Common myeloid progenitor, CD34-positive (primary cell): ENCODE data around the gene EPB41L4A.

ENCODE experiments used
- CTCF ChIA-PET: fragments of 350-600 bp; sonication (Branson Sonifier 250); formaldehyde crosslinking; loops from one replicate; lab custom pipeline; 2021; ENCODE audit warnings: antibody characterized with exemption; lab: Charles Lee
- POLR2A ChIA-PET: fragments of 350-600 bp; sonication (Branson Sonifier 250); formaldehyde crosslinking; loops from one replicate; lab custom pipeline; 2021; ENCODE audit warnings: antibody characterized with exemption; lab: Charles Lee
- DNase-seq, 3 donors: peaks; one replicate each; pipeline versions ENCODE4 v3.0.0 to v3.0.0-alpha.2; 2013
- H3K27ac ChIP-seq, 2 experiments: 1 replicate in 1 of 2; 2 replicates in 1 of 2; pipeline ENCODE4 v1.7.0; 2013; ENCODE audit warnings: inconsistent platforms in 2 of 2, low read length in 2 of 2, mild to moderate bottlenecking in 2 of 2, low read depth in 1 of 2, moderate library complexity in 1 of 2; ENCODE audit not compliant: severe bottlenecking in 2 of 2, insufficient read depth in 1 of 2, poor library complexity in 1 of 2
- H3K27me3 ChIP-seq, 5 experiments: replicated peaks in 2 of 5; 1 replicate in 3 of 5; 2 replicates in 2 of 5; pipeline versions ENCODE4 v1.6.1 to v1.7.0; 2013; ENCODE audit warnings: low read length in 4 of 5, mild to moderate bottlenecking in 2 of 5, moderate library complexity in 2 of 5, inconsistent platforms in 1 of 5; ENCODE audit not compliant: insufficient read depth in 5 of 5, control insufficient read depth in 4 of 5
- H3K36me3 ChIP-seq, 4 experiments: 1 replicate in 2 of 4; 2 replicates in 2 of 4; pipeline versions ENCODE4 v1.6.1 to v1.7.0; 2013; ENCODE audit warnings: low read length in 3 of 4, control low read depth in 1 of 4, mild to moderate bottlenecking in 1 of 4; ENCODE audit not compliant: control insufficient read depth in 4 of 4, insufficient read depth in 4 of 4
- H3K4me1 ChIP-seq, 4 experiments: 1 replicate in 3 of 4; 2 replicates in 1 of 4; pipeline versions ENCODE4 v1.6.1 to v1.7.1; 2013; ENCODE audit warnings: low read length in 3 of 4, mild to moderate bottlenecking in 3 of 4, control low read depth in 1 of 4, inconsistent platforms in 1 of 4, moderate library complexity in 1 of 4; ENCODE audit not compliant: control insufficient read depth in 4 of 4, insufficient read depth in 4 of 4; ENCODE audit errors: control extremely low read depth in 1 of 4
- H3K4me3 ChIP-seq, 7 experiments: 1 replicate in 4 of 7; 2 replicates in 3 of 7; pipeline versions ENCODE4 v1.5.1 to v1.7.0; 2013; ENCODE audit warnings: mild to moderate bottlenecking in 7 of 7, low read length in 6 of 7, moderate library complexity in 6 of 7, inconsistent platforms in 2 of 7, low read depth in 2 of 7, control low read depth in 1 of 7; ENCODE audit not compliant: insufficient read depth in 4 of 7, control insufficient read depth in 1 of 7; ENCODE audit errors: extremely low read depth in 1 of 7
- H3K9me3 ChIP-seq, 5 experiments: 1 replicate in 4 of 5; 2 replicates in 1 of 5; pipeline versions ENCODE4 v1.6.1 to v1.7.1; 2013; ENCODE audit warnings: low read length in 4 of 5, mild to moderate bottlenecking in 2 of 5, inconsistent platforms in 1 of 5, low read depth in 1 of 5, moderate library complexity in 1 of 5; ENCODE audit not compliant: control insufficient read depth in 4 of 5, insufficient read depth in 2 of 5; ENCODE audit errors: control extremely low read depth in 1 of 5
- WGBS: methylation state at CpG from one replicate; pipeline ENCODE4 v1.1.5; 2013; ENCODE audit not compliant: insufficient coverage; 5-methylcytosine and 5-hydroxymethylcytosine counted together

EPB41L4A gene

GRCh38 chr5:112195924-112196323, 223.2 kb downstream of the EPB41L4A start:
- no peaks in the 10 kb centered on the region for H3K9me3 ChIP-seq
- WGBS, result 94% methylated on average over 4 of the region's 4 CpGs
- ChIA-PET POLR2A (no interaction called here), CTCF (interaction anchor here (0.8 to 1.3 kb wide), 3 partner anchors 13 to 45 kb away, joined by 3 to 5 read pairs (median 3); no protein-coding TSS in a partner anchor)
- H3K27me3 ChIP-seq, result peaks cover 0 to 29% (median 14%) of the 10 kb centered on the region in 5 experiments
- no peaks in the 10 kb centered on the region for H3K36me3 ChIP-seq
- no peaks in the 10 kb centered on the region for H3K4me1 ChIP-seq
- no peak overlapping the region for H3K4me3 ChIP-seq
- H3K27ac ChIP-seq, result no peak overlapping the region
- DNase-seq, result no peak

GRCh38 chr5:112192866-112193265, 226.2 kb downstream of the EPB41L4A start:
- 100% methylated on average over 1 of the region's 3 CpGs for WGBS
- CTCF ChIA-PET, result no interaction called here
- no peak for DNase-seq

DNA sequence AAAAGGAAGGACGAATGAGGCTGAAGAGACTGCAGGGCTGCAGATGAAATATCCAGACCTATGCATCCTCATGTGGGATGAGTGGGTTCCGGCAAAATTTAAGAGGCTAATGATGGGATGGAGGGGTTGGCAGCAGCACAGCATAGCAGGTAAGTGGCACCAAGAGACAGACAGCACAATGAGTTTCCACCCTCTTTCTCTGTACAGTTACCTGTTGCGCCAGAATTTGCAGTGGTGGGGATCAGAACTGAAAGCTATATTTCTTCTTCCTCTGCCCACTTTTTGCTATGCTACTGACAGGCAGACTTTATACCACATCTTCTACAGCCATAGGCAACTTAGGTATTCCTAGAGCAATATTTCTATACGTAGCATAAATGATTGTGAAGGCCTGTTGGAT, 227.0 kb downstream of the EPB41L4A start:
- CTCF ChIA-PET, result no interaction called here
- DNase-seq, result no peak
- Histone ChIP-seq H3K27ac (no peak overlapping the region), H3K9me3 (no peaks in the 10 kb centered on the region), H3K4me1 (no peaks in the 10 kb centered on the region), H3K36me3 (no peaks in the 10 kb centered on the region), H3K4me3 (no peak overlapping the region), H3K27me3 (peaks cover 5 to 26% (median 16%) of the 10 kb centered on the region in 5 experiments)
- POLR2A ChIA-PET, result no interaction called here
- 95% methylated on average over 3 of the region's 4 CpGs for WGBS

More at GRCh38 chr5:112192866-112193265, 226.2 kb downstream of the EPB41L4A start:
- H3K4me1 ChIP-seq, result no peaks in the 10 kb centered on the region
- H3K27ac ChIP-seq, result no peak overlapping the region
- no peaks in the 10 kb centered on the region for H3K9me3 ChIP-seq
- peaks cover 5 to 31% (median 18%) of the 10 kb centered on the region in 5 experiments for H3K27me3 ChIP-seq
- no peaks in the 10 kb centered on the region for H3K36me3 ChIP-seq
- H3K4me3 ChIP-seq, result no peak overlapping the region
- POLR2A ChIA-PET, result no interaction called here

DNA sequence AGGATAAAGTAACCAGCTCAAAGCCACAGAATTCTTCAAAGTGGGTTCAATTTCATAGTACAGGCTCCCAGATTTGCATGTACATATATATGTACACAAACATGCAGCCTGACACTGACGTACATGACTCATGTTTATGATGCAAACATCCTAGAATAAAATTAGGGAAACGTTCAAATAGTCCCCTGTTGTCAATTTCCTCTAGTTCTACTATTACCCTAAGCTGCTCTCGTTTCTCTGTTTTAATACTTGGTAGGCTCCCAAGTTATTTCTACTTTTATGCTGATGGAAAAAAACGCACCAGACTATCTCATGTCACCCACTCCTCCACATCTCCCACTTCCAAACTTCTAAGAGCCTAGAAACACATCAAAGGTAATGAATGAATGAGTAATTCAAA, 229.7 kb downstream of the EPB41L4A start:
- POLR2A ChIA-PET, result no interaction called here
- DNase-seq, result no peak
- Histone ChIP-seq H3K9me3 (no peaks in the 10 kb centered on the region), H3K36me3 (no peaks in the 10 kb centered on the region), H3K27me3 (peaks cover 5 to 20% (median 13%) of the 10 kb centered on the region in 5 experiments), H3K27ac (no peak overlapping the region), H3K4me1 (no peaks in the 10 kb centered on the region), H3K4me3 (no peak overlapping the region)
- CTCF ChIA-PET, result interaction anchor here (1.1 to 1.4 kb wide), 2 partner anchors 10 to 14 kb away, joined by 3 to 5 read pairs; no protein-coding TSS in a partner anchor
- 76% methylated on average over 2 of the region's 4 CpGs for WGBS

DNA sequence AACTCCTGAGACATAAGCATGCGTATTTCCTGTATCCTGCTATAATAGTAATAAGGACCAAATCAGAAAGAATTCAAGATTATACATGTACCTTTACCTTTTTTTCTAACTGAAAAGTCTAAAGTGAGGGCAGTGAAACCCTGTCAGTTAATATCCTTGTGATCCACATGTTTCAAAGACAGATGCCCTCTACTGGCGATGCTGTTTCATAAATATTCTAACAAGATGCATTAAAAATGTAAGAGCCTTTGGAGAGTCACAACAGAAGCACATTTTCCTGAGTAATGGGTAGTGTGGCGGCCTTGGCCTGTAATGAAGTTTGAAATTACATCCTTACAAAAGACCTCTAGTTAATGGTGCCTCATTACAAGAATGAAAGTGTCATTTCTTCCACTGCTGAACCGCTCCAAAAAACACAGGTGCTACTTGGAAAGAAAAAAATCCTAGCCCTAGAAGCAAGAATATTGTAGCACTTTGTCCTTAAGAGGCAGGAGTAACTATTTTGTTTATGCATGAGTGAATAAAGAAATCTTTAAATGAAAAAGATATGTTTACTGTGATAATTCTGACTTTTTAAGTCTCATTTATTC, 232.6 kb downstream of the EPB41L4A start:
- CTCF ChIA-PET, result interaction anchor here (1.2 kb wide), 1 partner anchor 11 kb away, joined by 8 read pairs; no protein-coding TSS in a partner anchor
- Histone ChIP-seq H3K4me1 (no peaks in the 10 kb centered on the region), H3K27me3 (peaks cover 7 to 21% (median 9%) of the 10 kb centered on the region in 5 experiments), H3K27ac (no peak overlapping the region), H3K4me3 (no peak overlapping the region), H3K36me3 (no peaks in the 10 kb centered on the region), H3K9me3 (no peaks in the 10 kb centered on the region)
- WGBS, result 100% methylated on average over 2 of the region's 4 CpGs
- DNase-seq, result peak; percentile 46 to 72 (median 72)
- POLR2A ChIA-PET, result no interaction called here

DNA sequence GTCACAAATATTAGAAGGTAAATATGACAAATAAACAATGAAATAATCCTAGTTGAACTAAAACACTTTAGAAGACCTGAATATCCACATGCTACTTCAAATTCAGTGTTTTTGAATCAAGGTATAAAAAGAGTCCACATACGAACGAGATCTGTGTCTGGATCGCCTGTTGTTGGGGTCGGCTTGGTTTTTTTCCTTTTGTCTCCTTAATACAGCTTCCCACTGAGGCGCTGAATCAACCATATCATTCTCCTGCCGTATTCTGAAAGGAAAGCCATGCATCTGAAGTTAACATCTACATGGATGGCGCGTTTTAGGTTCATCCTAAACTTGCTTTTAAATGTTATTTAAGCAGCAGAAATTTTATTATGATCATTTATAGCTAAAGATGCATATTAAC, 235.2 kb downstream of the EPB41L4A start:
- POLR2A ChIA-PET, result no interaction called here
- H3K27me3 ChIP-seq, result peaks cover 7 to 17% (median 10%) of the 10 kb centered on the region in 5 experiments

GRCh38 chr5:112183103-112183711, 235.9 kb downstream of the EPB41L4A start:
- peak in 2 of 3 donors; percentile 10 to 20 for DNase-seq
- Histone ChIP-seq H3K9me3 (no peaks in the 10 kb centered on the region), H3K27me3 (peaks cover 4 to 11% (median 7%) of the 10 kb centered on the region in 5 experiments), H3K27ac (no peak overlapping the region), H3K4me1 (no peaks in the 10 kb centered on the region), H3K36me3 (no peaks in the 10 kb centered on the region), H3K4me3 (no peak overlapping the region)
- 84% methylated on average over 5 of the region's 8 CpGs for WGBS
- CTCF ChIA-PET, result interaction anchor here (0.9 to 1.4 kb wide), 2 partner anchors 13 to 16 kb away, joined by 3 read pairs; no protein-coding TSS in a partner anchor
- POLR2A ChIA-PET, result no interaction called here

More for the DNA sequence above, 235.2 kb downstream of the EPB41L4A start:
- Histone ChIP-seq H3K4me3 (no peak overlapping the region), H3K4me1 (no peaks in the 10 kb centered on the region), H3K9me3 (no peaks in the 10 kb centered on the region), H3K36me3 (no peaks in the 10 kb centered on the region), H3K27ac (no peak overlapping the region)
- WGBS, result 100% methylated on average over 4 of the region's 8 CpGs
- no peak for DNase-seq
- CTCF ChIA-PET, result interaction anchor here (1.4 kb wide), 1 partner anchor 16 kb away, joined by 3 read pairs; no protein-coding TSS in a partner anchor
